HG02970 (cell line): ENCODE results near the gene CACNG5.

ENCODE experiments used
- ATAC-seq: cut with Tn5 transposase; IDR thresholded peaks from one replicate; pipeline ENCODE4 v1.9.1; 2021; ENCODE audit warnings: mild to moderate bottlenecking, moderate library complexity, moderate number of reproducible peaks; ENCODE audit not compliant: unreplicated experiment, low FRiP score

The CACNG5 gene, protein sequence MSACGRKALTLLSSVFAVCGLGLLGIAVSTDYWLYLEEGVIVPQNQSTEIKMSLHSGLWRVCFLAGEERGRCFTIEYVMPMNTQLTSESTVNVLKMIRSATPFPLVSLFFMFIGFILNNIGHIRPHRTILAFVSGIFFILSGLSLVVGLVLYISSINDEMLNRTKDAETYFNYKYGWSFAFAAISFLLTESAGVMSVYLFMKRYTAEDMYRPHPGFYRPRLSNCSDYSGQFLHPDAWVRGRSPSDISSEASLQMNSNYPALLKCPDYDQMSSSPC

DNA sequence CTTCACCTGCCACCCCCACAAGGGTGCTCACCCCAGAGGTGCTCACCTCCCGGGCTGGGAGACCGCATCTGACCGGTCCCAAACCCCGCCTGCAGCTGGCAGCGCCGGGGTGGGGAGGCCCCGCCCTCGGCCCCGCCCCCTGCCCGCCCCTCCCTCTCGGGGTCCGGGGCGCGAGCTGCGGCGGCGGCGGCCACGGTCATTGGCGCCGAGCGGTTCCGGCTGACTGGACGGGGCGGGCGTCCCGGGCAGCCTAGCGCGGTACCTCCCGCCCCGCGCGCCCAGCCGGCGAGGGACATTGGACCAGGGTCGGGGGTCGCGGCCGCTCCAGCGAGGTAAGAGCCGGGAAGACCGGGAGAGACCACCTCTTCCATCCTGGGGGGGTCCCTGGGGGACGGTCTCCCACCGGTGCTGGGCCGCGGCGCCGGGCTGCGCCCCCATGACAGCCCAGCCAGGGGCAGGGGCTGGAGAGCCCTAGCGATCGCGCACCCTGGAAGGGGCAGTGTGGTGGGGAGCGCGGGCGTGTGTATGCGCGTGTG, at the start of gene CACNG5:
CACNG5 (plus strand) TSS at position 199 of the 536 bp plus-strand sequence. CDS start 42,216 bp downstream, outside the sequence.
- no peak for ATAC-seq

DNA sequence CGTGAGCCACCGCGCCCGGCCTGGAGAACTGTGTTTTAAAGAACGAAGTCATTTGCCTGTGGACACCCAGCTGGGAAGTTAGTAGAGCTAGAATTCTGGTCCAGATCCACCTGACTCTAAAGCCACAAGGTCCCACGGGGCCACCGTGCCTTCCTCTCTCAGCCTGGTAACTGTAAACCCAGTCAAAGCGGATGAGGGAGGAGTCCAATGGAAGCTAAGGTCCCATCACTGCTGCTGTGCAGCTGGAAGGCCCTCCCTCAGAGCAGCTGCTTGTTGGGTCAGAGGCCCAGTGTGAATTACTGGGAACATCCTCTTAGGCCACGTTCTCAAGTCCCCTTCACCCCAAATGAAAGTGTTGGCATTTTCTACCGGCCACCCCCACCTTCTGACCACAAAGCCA, 48.8 kb upstream of the CACNG5 start:
- no peak for ATAC-seq

DNA sequence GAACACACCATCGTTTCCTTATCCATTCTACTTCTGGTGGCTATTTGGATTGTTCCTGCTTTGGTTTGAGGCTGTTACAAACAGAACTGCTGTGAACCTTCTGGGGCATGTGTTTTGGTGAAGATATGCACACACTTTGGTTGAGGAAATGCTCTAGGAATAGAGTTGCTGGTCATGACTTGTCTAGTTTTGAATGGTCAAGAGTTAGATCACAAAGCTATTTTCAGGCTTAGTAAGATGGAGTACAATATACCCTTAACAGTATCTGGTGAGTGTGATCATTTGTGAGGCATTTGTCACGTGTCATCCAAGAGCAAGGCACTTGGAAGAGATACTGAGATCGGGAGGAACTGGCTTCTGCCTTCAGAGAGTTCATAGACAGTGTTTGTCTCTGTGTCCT, 47.0 kb upstream of the CACNG5 start:
- no peak for ATAC-seq

DNA sequence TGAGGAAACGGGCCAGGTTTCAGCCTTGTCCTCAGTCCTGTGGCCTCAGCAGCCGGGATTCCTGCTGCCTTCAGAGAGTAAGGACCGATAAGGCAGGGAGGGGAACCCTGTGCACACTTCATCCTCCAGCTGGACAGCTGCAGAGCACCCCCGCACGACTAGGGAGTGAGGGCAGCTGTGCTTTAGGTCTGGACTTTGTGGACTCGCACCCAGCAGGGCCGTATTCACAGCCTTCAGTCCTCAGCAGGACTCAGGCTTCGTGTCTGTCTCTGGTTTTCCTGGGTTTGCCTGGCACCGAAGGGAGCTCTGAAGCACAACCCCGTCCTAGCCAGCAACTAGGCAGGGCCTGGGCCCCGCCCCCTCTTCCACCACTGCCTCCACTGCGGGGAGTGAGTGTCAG, 45.8 kb upstream of the CACNG5 start:
- ATAC-seq: no peak

DNA sequence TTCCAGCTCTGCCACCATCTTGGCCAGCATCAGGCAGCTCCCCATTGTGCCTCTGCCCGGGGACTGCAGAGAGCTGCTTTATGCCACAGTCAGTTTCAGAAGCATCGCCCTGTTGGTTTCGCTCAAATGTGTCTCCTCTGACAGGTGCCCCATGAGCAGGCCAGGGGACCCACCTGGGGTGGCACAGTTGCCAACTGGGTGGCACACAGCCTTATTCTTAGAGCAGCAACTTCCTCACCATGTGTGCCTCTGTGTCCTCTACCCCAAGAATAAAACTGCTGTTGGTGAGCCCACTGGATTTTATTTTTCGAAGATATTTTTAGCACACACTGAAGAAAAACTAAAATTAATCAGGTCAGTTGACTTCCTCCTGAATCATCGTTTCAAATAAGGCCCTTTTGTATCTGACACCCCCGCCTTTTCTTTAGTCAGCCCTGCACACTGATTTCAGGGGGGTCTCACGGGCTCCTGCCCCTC, 44.9 kb upstream of the CACNG5 start:
- ATAC-seq: no peak

DNA sequence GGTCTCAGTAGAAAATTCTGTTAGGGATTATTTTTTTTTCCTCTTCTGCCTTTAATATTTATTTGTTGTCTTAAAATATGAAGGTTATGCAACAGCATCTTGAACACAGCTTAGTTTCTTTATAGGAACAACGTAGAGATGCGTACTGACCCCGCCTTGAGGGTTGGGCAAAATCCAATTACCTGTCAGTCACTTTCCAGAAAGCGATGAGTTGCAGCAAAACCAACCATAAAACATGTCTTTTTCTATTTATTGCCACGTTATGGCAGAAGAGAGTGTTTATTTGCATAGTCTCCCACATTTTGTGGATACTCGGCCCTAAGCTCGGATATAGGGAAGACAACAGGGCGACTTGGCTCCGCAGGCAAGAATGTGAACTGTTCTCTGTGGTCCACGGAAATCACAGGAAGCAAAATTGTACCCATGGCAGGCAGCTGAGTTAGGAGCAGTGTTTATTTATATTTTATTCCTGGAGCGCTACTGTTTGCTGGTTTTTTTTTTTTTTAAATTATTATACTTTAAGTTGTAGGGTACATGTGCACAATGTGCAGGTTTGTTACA, 44.3 kb upstream of the CACNG5 start:
- ATAC-seq: no peak

DNA sequence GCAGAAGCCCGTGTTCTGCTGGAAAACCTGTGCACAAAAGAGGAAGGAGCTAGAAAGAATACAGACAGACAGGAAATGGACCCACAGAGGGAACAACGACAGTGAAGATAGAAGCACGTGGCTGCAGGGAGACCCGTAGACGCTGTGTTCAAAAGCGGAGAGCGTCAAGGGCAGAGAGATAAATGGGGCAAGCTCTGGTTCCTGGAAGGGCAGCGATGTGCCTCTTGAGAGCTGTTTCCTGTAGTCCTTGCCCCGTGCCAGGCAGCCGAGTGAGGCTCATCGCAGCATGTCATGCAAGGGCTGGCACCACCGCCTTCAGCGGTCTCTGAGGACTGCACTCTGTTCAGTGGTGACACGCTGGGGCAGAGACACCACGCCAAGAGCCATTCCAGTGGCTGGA, 43.6 kb upstream of the CACNG5 start:
- no peak for ATAC-seq

DNA sequence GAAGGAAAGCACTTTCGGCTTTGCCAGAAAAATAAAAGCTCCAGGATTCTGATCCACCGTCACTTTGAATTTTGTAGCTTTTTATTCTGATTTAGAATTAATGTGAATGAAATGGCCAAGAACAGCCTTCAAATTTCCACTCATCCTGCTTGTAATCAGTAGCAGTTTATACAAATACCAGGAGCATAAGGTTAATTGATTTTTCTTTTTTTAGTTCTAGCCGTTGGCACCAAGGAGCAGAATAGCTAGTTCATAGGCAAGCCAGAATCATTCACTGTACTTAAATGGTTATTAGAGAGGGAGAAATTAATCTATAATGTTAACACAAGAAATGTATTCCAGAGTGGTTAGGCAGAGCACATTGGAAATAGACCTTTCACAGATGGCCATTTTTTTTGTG, 41.1 kb upstream of the CACNG5 start:
- no peak for ATAC-seq

DNA sequence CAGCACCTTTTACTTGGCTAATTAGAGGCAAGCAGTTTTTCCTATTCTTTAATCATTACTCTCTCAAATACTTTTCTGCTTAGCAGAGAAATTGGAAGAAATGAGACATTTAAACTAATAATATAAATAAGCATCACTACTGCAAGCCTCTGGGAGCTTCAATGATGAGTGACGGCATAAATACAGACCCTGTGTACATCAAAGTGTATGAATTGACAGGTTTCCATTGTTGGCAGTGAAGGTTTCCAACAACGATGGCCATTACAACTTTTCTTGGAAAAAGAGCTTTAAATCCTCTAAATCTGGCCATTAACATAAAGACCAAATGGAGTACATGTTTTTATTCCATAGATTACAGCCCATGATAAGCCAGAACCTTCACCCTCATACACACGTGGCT, 39.4 kb upstream of the CACNG5 start:
- ATAC-seq: no peak

DNA sequence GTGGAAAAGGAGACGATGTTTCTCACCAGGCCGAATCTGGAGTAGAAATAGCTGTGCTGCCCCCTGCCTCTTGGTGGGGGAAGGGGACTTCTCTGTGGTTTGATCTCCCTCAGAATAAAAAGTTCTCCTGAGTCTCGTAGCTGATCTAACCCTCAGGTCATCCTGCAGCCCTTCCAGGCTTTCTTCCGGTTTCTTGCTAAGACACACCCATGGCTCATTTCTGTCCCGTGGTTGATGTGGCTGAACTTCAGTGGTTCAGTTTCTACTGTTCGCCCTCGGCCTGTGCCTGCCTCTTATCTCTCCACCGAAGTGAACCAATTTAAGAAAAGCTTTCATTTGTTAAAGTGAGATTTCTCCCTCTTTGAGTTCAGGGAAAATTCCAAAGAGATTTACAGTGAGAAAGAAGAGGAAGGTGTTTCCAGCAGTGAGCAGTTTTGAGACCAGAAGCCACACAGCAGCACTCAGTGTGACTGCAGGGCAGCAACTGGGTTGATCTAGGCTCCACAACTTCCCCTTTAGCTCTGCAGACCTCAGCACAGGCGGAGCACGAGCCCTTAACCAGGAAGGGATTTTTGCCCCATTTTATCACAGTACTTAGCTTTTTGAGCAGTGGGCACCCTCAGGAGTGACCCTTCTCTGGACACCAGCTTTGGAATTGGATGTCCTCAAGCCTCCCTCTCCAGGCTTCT, 34.9 kb upstream of the CACNG5 start:
- ATAC-seq: no peak

DNA sequence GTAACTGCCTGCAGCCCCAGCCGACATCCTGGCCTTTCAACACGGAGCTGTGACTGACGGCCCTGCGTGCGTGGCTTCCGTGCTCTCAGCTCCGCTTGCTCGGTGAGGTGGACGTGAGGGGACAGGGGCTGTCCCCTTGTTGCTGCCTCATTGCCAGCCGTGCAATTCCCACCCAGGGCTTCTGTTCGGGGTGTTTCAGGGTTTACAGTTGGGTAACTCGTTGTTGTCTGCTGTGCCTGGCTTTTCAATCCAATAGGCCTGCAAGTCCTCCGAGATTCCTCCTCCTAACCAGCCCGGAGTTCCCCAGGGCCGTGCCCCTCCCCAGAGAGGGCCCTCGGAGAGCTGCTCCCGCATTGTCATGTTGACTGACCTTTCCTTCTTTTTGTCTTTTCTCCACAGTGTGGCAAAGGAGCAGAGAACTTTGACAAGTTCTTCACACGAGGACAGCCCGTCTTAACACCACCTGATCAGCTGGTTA, 31.4 kb upstream of the CACNG5 start:
- no peak for ATAC-seq

DNA sequence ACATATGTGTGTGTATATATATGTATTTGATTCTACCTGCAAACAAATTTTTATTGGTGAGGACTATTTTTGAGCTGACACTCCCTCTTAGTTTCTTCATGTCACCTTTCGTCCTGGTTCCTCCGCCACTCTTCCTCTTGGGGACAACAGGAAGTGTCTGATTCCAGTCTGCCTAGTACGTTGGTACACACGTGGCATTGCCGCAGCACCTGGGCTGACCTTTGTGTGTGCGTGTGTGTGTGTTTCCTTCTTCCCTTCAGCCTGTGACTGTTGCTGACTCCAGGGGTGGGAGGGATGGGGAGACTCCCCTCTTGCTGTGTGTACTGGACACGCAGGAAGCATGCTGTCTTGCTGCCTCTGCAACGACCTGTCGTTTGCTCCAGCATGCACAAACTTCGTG, 29.4 kb upstream of the CACNG5 start:
- ATAC-seq: no peak

DNA sequence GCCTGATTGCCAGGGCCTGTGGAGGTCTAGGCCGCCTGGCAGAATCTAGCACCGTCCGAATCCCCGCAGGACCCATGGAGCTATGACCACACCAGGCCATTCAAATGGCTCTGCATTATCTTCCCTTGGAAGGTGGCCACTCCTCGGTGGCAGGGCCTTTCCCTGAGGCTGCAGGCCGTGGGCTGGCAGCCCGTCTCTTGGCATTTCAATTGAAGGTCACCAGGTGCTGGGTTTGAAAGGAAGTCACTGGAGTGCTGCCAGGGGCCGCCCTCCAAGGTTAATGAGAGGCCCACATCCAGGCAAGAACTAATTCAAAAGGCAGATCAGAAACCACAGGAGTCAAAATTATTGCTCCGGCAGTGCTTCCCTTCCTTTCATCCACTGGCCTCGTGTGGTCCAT, 27.7 kb upstream of the CACNG5 start:
- ATAC-seq: no peak

DNA sequence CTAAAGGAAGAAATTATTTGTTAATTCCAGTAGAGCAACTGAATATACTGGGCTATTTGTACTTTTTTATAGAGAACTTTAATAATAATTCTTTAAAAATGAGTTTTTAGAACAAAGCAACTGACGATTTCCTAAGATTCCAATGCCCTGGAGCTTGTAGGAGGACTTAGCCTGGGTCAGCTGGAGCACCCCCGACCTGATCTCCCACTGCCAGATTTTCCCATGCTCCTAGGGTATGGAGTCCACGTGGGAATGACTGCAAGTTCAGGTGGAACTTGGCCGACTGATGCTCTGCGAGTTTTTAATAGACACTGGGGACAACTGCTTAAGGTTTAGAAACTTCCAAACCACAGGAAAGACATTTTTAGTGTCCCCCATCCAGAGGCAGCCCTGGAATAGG, 25.5 kb upstream of the CACNG5 start:
- ATAC-seq: no peak

DNA sequence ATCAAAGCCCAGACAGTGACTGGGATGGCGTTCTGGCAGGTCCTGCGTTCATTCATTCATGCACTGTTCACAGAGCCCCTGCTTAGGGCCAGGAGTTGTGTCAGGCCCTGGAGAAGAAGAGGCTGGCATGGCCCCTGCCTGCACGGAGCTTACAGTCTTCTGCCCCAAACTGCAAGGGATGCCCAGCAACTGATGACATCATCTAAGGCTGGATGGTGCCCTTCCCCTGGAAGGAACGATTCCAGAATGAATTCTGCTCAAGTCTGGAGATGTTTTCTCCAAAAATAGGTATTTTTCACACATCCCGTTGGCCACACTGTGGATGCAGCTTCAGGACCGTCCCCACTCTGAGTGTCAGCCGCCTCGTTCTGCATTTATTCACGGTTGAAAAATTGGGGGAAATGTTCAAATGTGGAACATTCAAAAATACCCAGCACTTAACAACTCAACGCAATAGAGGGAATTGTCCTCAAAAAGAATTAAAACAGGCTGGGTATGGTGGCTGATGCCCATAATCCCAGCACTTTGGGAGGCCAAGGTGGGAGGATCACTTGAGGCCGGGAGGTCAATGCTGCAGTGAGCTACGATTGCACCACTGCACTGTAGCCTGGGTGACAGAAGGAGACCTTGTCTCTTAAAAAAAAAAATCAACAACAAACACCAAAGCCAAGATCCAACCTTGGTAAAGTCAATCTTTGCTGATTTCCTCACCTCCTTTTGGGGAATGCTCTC, 23.8 kb upstream of the CACNG5 start:
- no peak for ATAC-seq

DNA sequence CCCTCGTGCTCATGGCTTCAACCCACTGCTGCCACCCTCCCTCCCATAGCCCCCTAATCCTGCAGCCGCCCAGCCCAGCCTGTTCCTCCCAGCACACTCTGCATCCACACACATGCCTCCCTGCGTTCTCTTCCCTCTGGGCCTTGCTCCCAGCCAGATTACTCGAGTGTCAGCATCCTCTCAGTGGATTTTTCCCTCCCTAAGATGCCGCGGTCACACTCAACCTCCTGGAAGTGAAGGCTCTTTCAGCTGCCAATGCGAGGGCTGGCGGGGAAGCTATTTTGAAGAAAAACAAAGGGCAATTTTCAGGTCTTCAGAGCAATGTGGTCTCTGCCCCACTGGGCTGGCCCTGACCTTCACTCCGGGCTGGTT, 23.2 kb upstream of the CACNG5 start:
- no peak for ATAC-seq

DNA sequence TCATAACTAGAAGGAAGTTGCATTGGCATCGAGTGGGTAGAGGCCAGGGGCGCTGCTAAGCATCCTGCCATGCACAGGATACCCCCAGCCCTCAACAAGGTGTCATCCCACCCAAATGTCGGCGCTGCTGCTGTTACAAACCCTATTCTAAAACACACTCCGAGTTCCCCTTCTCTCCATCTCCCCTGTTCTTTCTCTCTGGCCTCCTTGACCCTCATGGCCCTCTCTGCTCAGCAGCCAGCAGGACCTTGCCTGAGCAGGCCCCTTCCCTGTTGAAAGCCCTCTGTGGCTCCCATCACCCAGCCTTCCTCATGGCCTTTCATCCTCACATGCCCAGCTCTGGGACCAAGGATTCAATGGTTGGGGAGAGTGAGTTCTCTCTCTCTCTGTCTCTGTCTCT, 22.3 kb upstream of the CACNG5 start:
- ATAC-seq: no peak

DNA sequence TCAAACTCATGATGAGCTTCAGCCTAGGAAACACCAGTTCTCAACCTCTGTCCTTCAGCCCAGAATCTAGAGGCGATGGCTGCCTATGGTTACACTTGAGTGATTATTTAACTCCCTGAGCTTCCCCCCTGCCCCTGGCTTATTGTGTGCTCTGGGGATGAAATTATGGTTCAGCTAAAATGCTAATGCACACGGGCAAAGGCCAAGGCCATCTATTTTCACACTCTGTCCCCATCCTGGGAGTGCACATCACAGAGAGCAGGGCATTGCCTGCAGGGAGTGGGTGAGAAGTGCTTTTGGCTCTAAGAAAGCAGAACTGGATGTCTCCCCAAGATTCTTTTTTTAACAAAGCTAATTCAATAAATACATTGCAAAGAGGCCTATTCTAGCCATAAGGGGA, 21.6 kb upstream of the CACNG5 start:
- ATAC-seq: no peak

DNA sequence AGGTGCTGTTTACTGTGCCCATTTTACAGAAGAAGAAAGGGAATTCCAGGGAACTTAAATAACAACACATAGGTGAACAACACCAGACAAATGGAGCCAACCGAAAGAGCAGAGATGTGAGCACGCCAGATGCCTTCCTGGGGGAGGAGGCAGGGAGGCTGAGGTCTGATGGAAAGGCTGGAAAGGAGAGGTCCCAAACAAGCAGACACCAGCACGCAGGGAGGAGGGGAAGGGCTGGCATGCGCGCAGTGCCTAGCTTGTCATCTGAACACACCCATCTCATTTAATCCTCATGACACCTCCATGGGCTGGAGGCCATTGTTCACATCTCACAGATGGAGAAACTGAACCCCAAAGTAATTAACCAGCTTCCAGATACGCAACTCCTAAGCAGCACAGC, 20.9 kb upstream of the CACNG5 start:
- no peak for ATAC-seq

DNA sequence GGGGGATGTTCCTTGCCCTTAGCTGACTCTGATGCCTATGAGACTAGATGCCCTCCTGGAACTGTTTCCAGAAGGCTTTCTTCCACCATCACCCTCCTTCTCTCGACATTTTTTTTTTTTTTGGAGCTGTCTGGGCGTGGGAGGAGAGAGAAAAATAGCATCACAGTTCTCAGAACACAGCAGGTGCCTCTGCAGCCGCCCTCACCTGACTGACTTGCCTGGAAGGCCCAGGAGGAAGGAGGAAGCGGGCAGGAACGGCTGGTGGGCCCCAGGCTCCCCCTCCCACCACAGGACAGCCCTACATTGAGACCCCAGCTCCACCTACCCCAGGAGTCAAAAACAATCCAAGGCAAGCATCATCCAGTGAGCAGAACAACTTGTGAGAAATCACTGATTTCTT, 20.3 kb upstream of the CACNG5 start:
- ATAC-seq: no peak

DNA sequence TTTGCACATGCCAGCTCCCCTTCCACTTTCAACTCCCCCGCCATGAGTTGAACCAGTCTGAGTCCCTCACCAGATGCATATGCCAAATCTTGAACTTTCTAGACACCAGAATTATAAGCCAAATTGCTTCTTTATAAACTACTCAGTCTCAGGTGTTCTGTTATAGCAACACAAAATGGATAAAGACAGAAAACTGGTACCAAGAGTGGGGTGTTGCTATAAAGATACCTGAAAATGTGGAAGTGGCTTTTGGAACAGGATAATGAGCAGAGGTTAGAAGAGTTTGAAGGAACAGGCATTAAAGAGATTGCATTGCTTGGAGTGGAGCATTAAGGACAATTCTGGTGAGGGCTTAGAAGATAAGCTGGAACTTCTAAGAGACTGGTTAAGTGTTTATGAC, 17.2 kb upstream of the CACNG5 start:
- ATAC-seq: no peak
